ENCODE measurements around the gene MLN. TPM values are rescaled to one million over a fixed set of nuclear protein-coding genes. Genes with fewer than 3 reads are reported as not detected.

The MLN gene
- total and polyA plus RNA-seq, 7 donors: not detected

DNA sequence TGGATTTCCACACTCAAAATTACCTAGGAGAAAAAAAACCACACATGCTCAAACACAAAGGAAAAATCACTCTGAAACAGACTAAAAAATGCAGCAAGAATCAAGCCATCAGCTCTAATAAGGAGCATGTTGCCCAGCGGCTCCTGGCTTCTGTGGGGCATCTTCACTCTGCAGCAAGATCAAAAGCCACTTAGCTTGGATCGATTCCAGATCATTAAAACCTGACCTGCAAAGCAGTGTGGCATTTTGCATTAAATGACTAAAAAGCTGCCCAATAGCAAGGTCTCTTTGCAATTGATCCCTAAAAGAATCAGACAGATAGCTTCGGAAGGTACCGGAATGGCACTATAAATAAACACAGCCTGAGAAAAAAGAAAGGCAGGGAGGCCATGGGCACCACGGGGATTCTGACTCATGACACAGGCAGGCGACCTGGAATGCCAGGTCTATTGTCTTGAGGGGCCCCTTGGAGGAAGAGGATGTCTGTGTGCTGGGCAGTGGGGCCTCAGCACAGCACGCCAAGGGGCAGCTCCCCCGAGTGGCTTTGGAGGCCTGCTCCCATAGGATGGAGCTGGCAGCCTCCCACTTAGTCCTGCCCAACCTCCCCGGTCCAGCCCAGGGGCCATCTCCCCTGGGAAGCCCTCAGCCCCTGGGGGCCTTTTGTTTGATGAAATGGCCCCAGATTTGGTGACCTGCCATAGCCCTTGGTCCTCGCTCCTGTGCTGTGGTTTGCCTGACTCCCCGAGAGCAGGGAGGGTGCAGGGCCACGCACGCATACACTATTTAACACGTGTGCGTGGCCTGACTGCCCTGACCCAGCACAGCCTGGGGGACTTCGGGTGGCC lies 22.4 kb downstream of the MLN start:
- intact Hi-C loops (cut with DNase I): no loop called here
- Histone ChIP-seq H3K27me3 (ENCODE audit: insufficient read depth in 3 of 3, low read length in 2 of 3) (no peaks in the 10 kb centered on the region), H3K27ac (no peak overlapping the region), H3K4me3 (no peak overlapping the region), H3K4me1 (peaks cover 16% of the 10 kb centered on the region), H3K9me3 (no peaks in the 10 kb centered on the region), H3K36me3 (ENCODE audit: insufficient read depth in 1 of 2, low read depth in 1 of 2) (peaks cover 22 to 92% of the 10 kb centered on the region in 2 donors)
- ATAC-seq (peak in 3 of 4 donors; percentile 38 to 53 (median 52)), DNase-seq (no peak)
- 59 to 69% (median 62%) methylated on average over 16 of the region's 16 CpGs for WGBS, 3 donors
- TF ChIP-seq, protein P1, sequence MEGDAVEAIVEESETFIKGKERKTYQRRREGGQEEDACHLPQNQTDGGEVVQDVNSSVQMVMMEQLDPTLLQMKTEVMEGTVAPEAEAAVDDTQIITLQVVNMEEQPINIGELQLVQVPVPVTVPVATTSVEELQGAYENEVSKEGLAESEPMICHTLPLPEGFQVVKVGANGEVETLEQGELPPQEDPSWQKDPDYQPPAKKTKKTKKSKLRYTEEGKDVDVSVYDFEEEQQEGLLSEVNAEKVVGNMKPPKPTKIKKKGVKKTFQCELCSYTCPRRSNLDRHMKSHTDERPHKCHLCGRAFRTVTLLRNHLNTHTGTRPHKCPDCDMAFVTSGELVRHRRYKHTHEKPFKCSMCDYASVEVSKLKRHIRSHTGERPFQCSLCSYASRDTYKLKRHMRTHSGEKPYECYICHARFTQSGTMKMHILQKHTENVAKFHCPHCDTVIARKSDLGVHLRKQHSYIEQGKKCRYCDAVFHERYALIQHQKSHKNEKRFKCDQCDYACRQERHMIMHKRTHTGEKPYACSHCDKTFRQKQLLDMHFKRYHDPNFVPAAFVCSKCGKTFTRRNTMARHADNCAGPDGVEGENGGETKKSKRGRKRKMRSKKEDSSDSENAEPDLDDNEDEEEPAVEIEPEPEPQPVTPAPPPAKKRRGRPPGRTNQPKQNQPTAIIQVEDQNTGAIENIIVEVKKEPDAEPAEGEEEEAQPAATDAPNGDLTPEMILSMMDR (IDR thresholded peaks at IDR 0.05): no peak

DNA sequence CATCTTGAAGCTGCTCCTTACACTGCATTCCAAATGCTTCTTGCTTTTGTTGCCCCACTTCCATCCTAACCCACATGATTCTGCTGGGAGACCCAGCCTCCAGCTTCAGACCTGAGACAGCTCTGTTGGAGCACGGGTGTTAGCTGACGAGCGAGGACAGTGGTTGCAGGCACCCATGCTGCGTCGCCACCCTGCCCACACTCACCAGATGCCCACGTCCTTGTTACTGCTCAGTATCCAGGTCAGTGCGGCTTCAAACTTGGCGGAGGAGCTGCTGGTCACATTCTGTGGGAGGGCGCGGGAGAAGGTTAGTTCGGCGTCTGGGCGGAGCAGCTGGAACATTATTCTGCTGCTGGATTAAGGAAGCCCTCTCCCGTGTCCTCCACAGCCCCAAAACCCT lies 23.9 kb downstream of the MLN start:
- TF ChIP-seq, protein P1 (IDR thresholded peaks at IDR 0.05): no peak
- Histone ChIP-seq H3K9me3 (no peaks in the 10 kb centered on the region), H3K4me1 (peaks cover 4% of the 10 kb centered on the region), H3K27ac (no peak overlapping the region), H3K36me3 (ENCODE audit: insufficient read depth in 1 of 2, low read depth in 1 of 2) (peaks cover 29 to 100% of the 10 kb centered on the region in 2 donors), H3K4me3 (no peak overlapping the region), H3K27me3 (ENCODE audit: insufficient read depth in 3 of 3, low read length in 2 of 3) (no peaks in the 10 kb centered on the region)
- 82 to 88% (median 85%) methylated on average over 14 of the region's 14 CpGs for WGBS, 3 donors
- ATAC-seq (no peak), DNase-seq (no peak)
- intact Hi-C loops (cut with DNase I): no loop called here

DNA sequence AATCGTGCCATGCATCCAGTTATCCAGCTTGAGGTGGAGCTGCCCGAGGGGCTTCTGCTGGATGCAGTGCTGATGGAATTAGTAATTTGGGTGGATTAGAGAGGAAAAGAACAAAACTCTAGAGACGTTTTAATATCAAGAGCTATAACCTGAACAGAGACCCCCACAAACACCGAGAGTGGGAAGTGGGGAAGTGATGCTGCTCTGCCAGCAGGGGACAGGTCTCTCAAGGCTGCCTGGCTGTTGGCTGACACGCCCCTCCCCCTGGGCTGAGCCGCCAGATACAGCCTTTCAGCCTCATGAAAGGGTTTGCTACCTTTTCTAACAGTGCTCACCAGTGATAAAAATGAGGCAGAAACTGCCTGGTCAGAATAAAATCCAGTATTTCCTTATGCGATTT lies 24.5 kb downstream of the MLN start:
- Histone ChIP-seq H3K27me3 (ENCODE audit: insufficient read depth in 3 of 3, low read length in 2 of 3) (no peaks in the 10 kb centered on the region), H3K36me3 (ENCODE audit: insufficient read depth in 1 of 2, low read depth in 1 of 2) (peaks cover 29 to 100% of the 10 kb centered on the region in 2 donors), H3K4me1 (no peaks in the 10 kb centered on the region), H3K27ac (no peak overlapping the region), H3K9me3 (no peaks in the 10 kb centered on the region), H3K4me3 (no peak overlapping the region)
- intact Hi-C loops (cut with DNase I): no loop called here
- DNase-seq (no peak), ATAC-seq (no peak)
- TF ChIP-seq, protein P1 (IDR thresholded peaks at IDR 0.05): no peak
- WGBS, 3 donors: 81 to 92% (median 82%) methylated on average over 7 of the region's 7 CpGs

DNA sequence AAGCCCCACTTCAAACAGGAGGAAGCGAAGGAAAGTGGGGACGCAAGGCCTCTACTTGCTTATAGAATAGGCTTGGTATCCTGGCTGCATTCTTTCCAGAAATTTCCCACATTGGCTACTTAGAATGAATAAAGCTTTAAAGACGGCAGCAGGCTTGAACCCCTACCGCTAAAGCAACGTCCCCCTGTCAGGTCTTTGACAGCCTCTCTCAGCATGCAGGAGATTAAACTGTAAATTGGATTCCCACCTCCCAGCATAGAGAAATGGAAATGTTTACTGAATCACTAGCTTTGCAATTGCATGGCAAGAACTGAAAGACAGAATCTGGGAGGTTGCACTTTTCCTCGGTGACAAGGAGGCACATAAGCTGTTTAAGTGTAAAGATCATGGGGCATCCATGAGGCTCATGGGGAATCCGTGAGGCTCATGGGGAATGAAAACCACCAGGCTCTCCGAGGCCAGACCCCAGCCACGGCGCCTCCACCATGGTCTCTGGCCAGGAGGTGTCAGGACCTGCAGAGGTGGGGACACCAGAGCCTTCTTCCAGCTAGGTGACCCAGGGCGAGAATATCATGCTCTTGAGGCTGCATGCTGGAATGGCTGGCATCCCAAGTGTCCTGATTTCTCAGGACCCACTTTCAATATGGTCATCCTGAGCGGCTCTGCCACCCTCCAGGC lies 25.2 kb downstream of the MLN start:
- intact Hi-C loops (cut with DNase I): no loop called here
- H3K4me3 ChIP-seq: no peak overlapping the region
- ATAC-seq (no peak), DNase-seq (no peak)
- no peaks in the 10 kb centered on the region for H3K4me1 ChIP-seq
- peaks cover 29 to 98% of the 10 kb centered on the region in 2 donors for H3K36me3 ChIP-seq (ENCODE audit: insufficient read depth in 1 of 2, low read depth in 1 of 2)
- H3K27me3 ChIP-seq (ENCODE audit: insufficient read depth in 3 of 3, low read length in 2 of 3): no peaks in the 10 kb centered on the region
- H3K9me3 ChIP-seq: no peaks in the 10 kb centered on the region
- TF ChIP-seq, protein P1 (IDR thresholded peaks at IDR 0.05): no peak
- 89 to 93% (median 90%) methylated on average over 12 of the region's 12 CpGs for whole genome bisulfite sequencing, 3 donors
- no peak overlapping the region for H3K27ac ChIP-seq

Measured in psoas muscle (tissue), 8 donors.